H9 (cell line): ENCODE results near the gene INTS3. TPM values are rescaled to one million over a fixed set of nuclear protein-coding genes. Genes with fewer than 3 reads are reported as not detected.

Experiments
- DNase-seq: peaks from one replicate; pipeline ENCODE4 v3.0.0-alpha.2; 2017
- H2AFZ ChIP-seq: one replicate; pipeline ENCODE4 v1.6.1; 2013; ENCODE audit warnings: mild to moderate bottlenecking, low read length, control low read depth, moderate library complexity
- H2AK5ac ChIP-seq: 2 replicates; pipeline ENCODE4 v1.6.1; 2013; ENCODE audit warnings: low read length, control low read depth, mixed read lengths; ENCODE audit not compliant: insufficient read length
- H2BK120ac ChIP-seq: one replicate; pipeline ENCODE4 v1.6.1; 2013; ENCODE audit warnings: low read depth, mild to moderate bottlenecking, low read length, control low read depth, inconsistent platforms; ENCODE audit not compliant: poor library complexity, severe bottlenecking
- H2BK12ac ChIP-seq: 2 replicates; pipeline ENCODE4 v1.6.1; 2013; ENCODE audit warnings: low read length, control low read depth, mixed read lengths, low read depth; ENCODE audit not compliant: insufficient read length
- H2BK15ac ChIP-seq: 2 replicates; pipeline ENCODE4 v1.6.1; 2013; ENCODE audit warnings: low read depth, low read length, control low read depth
- H2BK20ac ChIP-seq: one replicate; pipeline ENCODE4 v1.6.1; 2013; ENCODE audit warnings: low read depth, mild to moderate bottlenecking, low read length, control low read depth, inconsistent platforms; ENCODE audit not compliant: poor library complexity, severe bottlenecking
- H2BK5ac ChIP-seq: 2 replicates; pipeline ENCODE4 v1.6.1; 2013; ENCODE audit warnings: low read length, control low read depth, mixed read lengths; ENCODE audit not compliant: insufficient read length
- H3K14ac ChIP-seq: 2 replicates; pipeline ENCODE4 v1.6.1; 2013; ENCODE audit warnings: low read length, control low read depth; ENCODE audit not compliant: insufficient read depth
- H3K18ac ChIP-seq: 2 replicates; pipeline ENCODE4 v1.6.1; 2013; ENCODE audit warnings: low read depth, mild to moderate bottlenecking, mixed read lengths, low read length, control low read depth; ENCODE audit not compliant: insufficient read length
- H3K23ac ChIP-seq: 2 replicates; pipeline ENCODE4 v1.6.1; 2013; ENCODE audit warnings: low read length, control low read depth, mixed read lengths, low read depth; ENCODE audit not compliant: insufficient read length
- H3K23me2 ChIP-seq: 2 replicates; pipeline ENCODE4 v1.6.1; 2013; ENCODE audit warnings: low read depth, mild to moderate bottlenecking, mixed read lengths, low read length, control low read depth; ENCODE audit not compliant: insufficient read length, poor library complexity, severe bottlenecking
- H3K27ac ChIP-seq: 2 replicates; pipeline ENCODE4 v1.5.1; 2013; ENCODE audit warnings: low read length, control low read depth, mixed read lengths, low read depth; ENCODE audit not compliant: insufficient read length
- H3K27me3 ChIP-seq: 2 replicates; pipeline ENCODE4 v1.6.1; 2013; ENCODE audit warnings: low read length, control low read depth, inconsistent platforms; ENCODE audit not compliant: insufficient read depth
- H3K4ac ChIP-seq: 2 replicates; pipeline ENCODE4 v1.6.1; 2013; ENCODE audit warnings: low read depth, mild to moderate bottlenecking, control low read depth, inconsistent platforms, low read length, moderate library complexity
- H3K4me1 ChIP-seq: 2 replicates; pipeline ENCODE4 v1.6.1; 2013; ENCODE audit warnings: low read length, control low read depth, inconsistent platforms; ENCODE audit not compliant: insufficient read depth
- H3K4me2 ChIP-seq: 2 replicates; pipeline ENCODE4 v1.6.1; 2013; ENCODE audit warnings: low read length, control low read depth, mixed read lengths; ENCODE audit not compliant: insufficient read length, insufficient read depth
- H3K56ac ChIP-seq: 2 replicates; pipeline ENCODE4 v1.6.1; 2013; ENCODE audit warnings: low read depth, mild to moderate bottlenecking, mixed read lengths, low read length, control low read depth; ENCODE audit not compliant: insufficient read length
- H3K79me1 ChIP-seq: 2 replicates; pipeline ENCODE4 v1.6.1; 2013; ENCODE audit warnings: low read depth, mild to moderate bottlenecking, moderate library complexity, low read length, control low read depth, inconsistent platforms; ENCODE audit not compliant: insufficient read depth, poor library complexity, severe bottlenecking
- H3K79me2 ChIP-seq: 2 replicates; pipeline ENCODE4 v1.6.1; 2013; ENCODE audit warnings: low read length, control low read depth, inconsistent platforms; ENCODE audit not compliant: insufficient read depth
- H3K9ac ChIP-seq: 2 replicates; pipeline ENCODE4 v1.6.1; 2013; ENCODE audit warnings: low read length, control low read depth, mixed read lengths; ENCODE audit not compliant: insufficient read length; ENCODE audit errors: extremely low read depth
- H3K9me3 ChIP-seq: one replicate; pipeline ENCODE4 v1.6.1; 2013; ENCODE audit warnings: low read depth, low read length, inconsistent platforms; ENCODE audit not compliant: control insufficient read depth
- H3T11ph ChIP-seq: one replicate; pipeline ENCODE4 v1.6.1; 2013; ENCODE audit warnings: mild to moderate bottlenecking, low read length, control low read depth, inconsistent platforms
- H4K20me1 ChIP-seq: one replicate; pipeline ENCODE4 v1.6.1; 2013; ENCODE audit not compliant: control insufficient read depth, insufficient read length, insufficient read depth
- H4K5ac ChIP-seq: 2 replicates; pipeline ENCODE4 v1.6.1; 2013; ENCODE audit warnings: low read depth, mild to moderate bottlenecking, mixed read lengths, low read length, control low read depth; ENCODE audit not compliant: insufficient read length
- H4K8ac ChIP-seq: replicated peaks from 2 replicates; pipeline ENCODE4 v1.6.1; 2013; ENCODE audit warnings: low read length, control low read depth, mixed read lengths, low read depth; ENCODE audit not compliant: insufficient read length
- H4K91ac ChIP-seq: 2 replicates; pipeline ENCODE4 v1.6.1; 2013; ENCODE audit warnings: low read depth, mild to moderate bottlenecking, moderate library complexity, mixed read lengths, low read length, control low read depth; ENCODE audit not compliant: insufficient read length
- H3K27ac Mint-ChIP-seq, 3 experiments: 2 replicates in 2 of 3; 3 replicates in 1 of 3; pipeline ENCODE4 v1.8.0; 2020 to 2021; ENCODE audit warnings: mixed read lengths in 3 of 3, mild to moderate bottlenecking in 1 of 3, moderate library complexity in 1 of 3
- H3K27me3 Mint-ChIP-seq: 2 replicates; pipeline ENCODE4 v1.8.0; 2021; ENCODE audit warnings: low read depth, mild to moderate bottlenecking, moderate library complexity, mixed read lengths
- H3K36me3 Mint-ChIP-seq, 3 experiments: 2 replicates in 2 of 3; 3 replicates in 1 of 3; pipeline ENCODE4 v1.8.0; 2020 to 2021; ENCODE audit warnings: low read depth in 3 of 3, mixed read lengths in 3 of 3; ENCODE audit not compliant: insufficient read depth in 1 of 3
- H3K4me1 Mint-ChIP-seq, 2 experiments: 2 replicates each; pipeline ENCODE4 v1.8.0; 2020; ENCODE audit warnings: mixed read lengths in 2 of 2
- H3K4me3 Mint-ChIP-seq, 2 experiments: 2 replicates in 1 of 2; 3 replicates in 1 of 2; pipeline ENCODE4 v1.8.0; 2020 to 2021; ENCODE audit warnings: mild to moderate bottlenecking in 2 of 2, mixed read lengths in 2 of 2, moderate library complexity in 1 of 2
- H3K9me3 Mint-ChIP-seq, 2 experiments: 2 replicates in 1 of 2; 3 replicates in 1 of 2; pipeline ENCODE4 v1.8.0; 2020; ENCODE audit warnings: mild to moderate bottlenecking in 2 of 2, mixed read lengths in 2 of 2, moderate library complexity in 1 of 2
- CTCF ChIP-seq: fragments of 200-600 bp; sonication (generic); conservative IDR thresholded peaks from 3 replicates; pipeline ENCODE4 v1.8.0; 2021; ENCODE audit warnings: antibody characterized with exemption, mild to moderate bottlenecking
- WGBS: extraction: QIAGEN DNeasy Blood & Tissue Kit; methylation state at CpG from one replicate; pipeline ENCODE4 v1.1.7; 2013; ENCODE audit warnings: missing lambda C conversion rate, low lambda C conversion rate, mixed read lengths; ENCODE audit not compliant: insufficient read length; ENCODE audit errors: extremely low coverage; 5-methylcytosine and 5-hydroxymethylcytosine counted together
- total RNA-seq: library from RNA; stranded (reverse); gene quantifications from 2 replicates; pipeline ENCODE4 v1.2.1, GENCODE V29; 2021

INTS3 gene
- total RNA-seq, 1 experiment from 2014 or later: 67.1 TPM

- H3K4me1 ChIP-seq: no peaks in the 10 kb centered on the region
- no peak for TF ChIP-seq CTCF
- H3K23ac ChIP-seq: no peak overlapping the region
- no peak overlapping the region for H2BK120ac ChIP-seq
- no peak overlapping the region for H2AFZ ChIP-seq
- Mint-ChIP-seq H3K9me3 (no peaks in the 10 kb centered on the region), H3K4me3 (no peak overlapping the region), H3K4me1 (peaks cover 17 to 24% of the 10 kb centered on the region in 2 experiments), H3K36me3 (peaks cover 12 to 38% (median 13%) of the 10 kb centered on the region in 3 experiments; a peak in 6 of 7 replicates), H3K27ac (peak overlapping the region in 2 of 3 experiments; percentile 17 to 24; a peak in 3 of 7 replicates), H3K27me3 (no peaks in the 10 kb centered on the region)
- H3K79me2 ChIP-seq: peaks cover 4% of the 10 kb centered on the region; the same call in 1 of the 2 replicates
- H4K91ac ChIP-seq: no peak overlapping the region
- no peaks in the 10 kb centered on the region for H4K20me1 ChIP-seq
- H3T11ph ChIP-seq: no peak overlapping the region
- no peak for DNase-seq
- H2BK12ac ChIP-seq: no peak overlapping the region
- no peak overlapping the region for H3K9ac ChIP-seq
- no peaks in the 10 kb centered on the region for H3K23me2 ChIP-seq
- H3K14ac ChIP-seq: no peak overlapping the region
- H3K18ac ChIP-seq: no peak overlapping the region
- no peak overlapping the region for H2BK15ac ChIP-seq
- no peak overlapping the region for H4K5ac ChIP-seq
- H3K4me2 ChIP-seq: no peak overlapping the region
- no peaks in the 10 kb centered on the region for H3K27me3 ChIP-seq
- H3K9me3 ChIP-seq: no peaks in the 10 kb centered on the region
- H3K56ac ChIP-seq: no peak overlapping the region
- H2BK5ac ChIP-seq: no peak overlapping the region
- H2AK5ac ChIP-seq: no peak overlapping the region
- H3K4ac ChIP-seq: no peak overlapping the region
- H3K79me1 ChIP-seq: no peaks in the 10 kb centered on the region
- WGBS: no CpG with 5 or more reads among the region's 3 CpGs
- H3K27ac ChIP-seq: no peak overlapping the region
- H4K8ac ChIP-seq: no peak overlapping the region
- no peak overlapping the region for H2BK20ac ChIP-seq
Observed at GRCh38 chr1:153734396-153735089, 6.7 kb downstream of the INTS3 start.
